Measurements from ENCODE around the gene FARP2.

FARP2 gene

GRCh38 chr2:241349941-241350340 is 6.1 kb upstream of the FARP2 start:
- Histone ChIP-seq H3K4me2 (ENCODE audit: low read length) (no peak overlapping the region), H3K27ac (ENCODE audit: low read length) (no peak overlapping the region), H4K20me1 (ENCODE audit: insufficient read depth, low read length) (no peaks in the 10 kb centered on the region), H3K9ac (ENCODE audit: low read length) (no peak overlapping the region), H3K27me3 (ENCODE audit: low read depth, low read length) (no peaks in the 10 kb centered on the region), H3K36me3 (replicated peaks; ENCODE audit: low read depth, low read length) (peaks cover 31% of the 10 kb centered on the region), H3K79me2 (ENCODE audit: low read length) (no peaks in the 10 kb centered on the region), H3K4me1 (ENCODE audit: low read length) (no peaks in the 10 kb centered on the region), H3K9me3 (ENCODE audit: insufficient read depth, low read length) (no peaks in the 10 kb centered on the region), H2AFZ (ENCODE audit: low read depth, low read length) (no peak overlapping the region), H3K4me3 (ENCODE audit: low read length) (no peak overlapping the region)
- TF ChIP-seq CTCF (IDR thresholded peaks at IDR 0.05; ENCODE audit: low read depth, low read length) (no peak), EZH2phosphoT487 (IDR thresholded peaks at IDR 0.05; ENCODE audit: low read depth) (no peak)

- Histone ChIP-seq H3K27ac (ENCODE audit: low read length) (no peak overlapping the region), H4K20me1 (ENCODE audit: insufficient read depth, low read length) (no peaks in the 10 kb centered on the region), H3K27me3 (ENCODE audit: low read depth, low read length) (no peaks in the 10 kb centered on the region), H3K36me3 (replicated peaks; ENCODE audit: low read depth, low read length) (peaks cover 26% of the 10 kb centered on the region), H3K4me2 (ENCODE audit: low read length) (no peak overlapping the region), H2AFZ (ENCODE audit: low read depth, low read length) (no peak overlapping the region), H3K9ac (ENCODE audit: low read length) (no peak overlapping the region), H3K79me2 (ENCODE audit: low read length) (no peaks in the 10 kb centered on the region), H3K4me3 (ENCODE audit: low read length) (no peak overlapping the region), H3K9me3 (ENCODE audit: insufficient read depth, low read length) (no peaks in the 10 kb centered on the region), H3K4me1 (ENCODE audit: low read length) (peaks cover 2% of the 10 kb centered on the region; the same call in 1 of the 2 replicates)
- TF ChIP-seq CTCF (IDR thresholded peaks at IDR 0.05; ENCODE audit: low read depth, low read length), result no peak
- no peak for TF ChIP-seq EZH2phosphoT487 (IDR thresholded peaks at IDR 0.05; ENCODE audit: low read depth)
Measured at GRCh38 chr2:241350530-241350877, 5.6 kb upstream of the FARP2 start.

DNA sequence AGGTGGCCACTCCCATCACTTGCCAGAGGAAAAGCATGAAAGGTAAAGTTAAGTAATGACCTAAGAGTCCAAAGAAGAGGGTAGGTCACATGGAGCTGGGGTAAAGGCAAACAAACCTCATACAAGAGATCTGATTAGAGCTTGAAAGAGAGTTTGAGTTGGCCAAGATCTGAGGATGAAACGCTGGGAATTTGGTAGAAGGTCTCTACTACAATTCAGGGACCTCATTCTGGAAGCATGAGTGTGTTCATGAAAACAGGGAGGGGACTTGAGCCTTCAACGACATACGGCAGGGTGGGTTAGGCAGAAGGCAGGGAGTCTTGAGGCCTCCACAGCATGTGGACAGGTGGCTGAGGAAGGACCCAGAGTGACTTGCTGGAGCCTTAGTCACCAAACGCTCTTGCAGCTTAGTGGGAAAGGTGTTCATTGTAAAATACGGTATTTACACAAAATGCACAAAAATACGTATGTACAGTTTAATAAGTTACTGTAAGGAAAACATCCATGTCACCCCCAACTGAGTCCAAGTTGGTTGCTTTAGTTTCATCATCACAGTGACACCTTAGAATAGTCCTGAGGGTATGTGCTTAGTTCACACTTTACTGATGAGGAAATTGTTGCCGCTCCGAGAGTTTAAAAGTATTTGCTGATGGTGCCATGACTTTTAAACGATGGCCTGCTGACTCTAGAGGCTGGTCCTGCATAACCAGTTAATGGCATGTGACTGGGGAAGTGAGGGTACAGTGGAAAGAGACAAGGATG is 5.0 kb upstream of the FARP2 start:
- no peak overlapping the region for H3K27ac ChIP-seq (ENCODE audit: low read length)
- H3K9me3 ChIP-seq (ENCODE audit: insufficient read depth, low read length), result no peaks in the 10 kb centered on the region
- no peaks in the 10 kb centered on the region for H3K27me3 ChIP-seq (ENCODE audit: low read depth, low read length)
- H3K4me3 ChIP-seq (ENCODE audit: low read length), result no peak overlapping the region
- no peaks in the 10 kb centered on the region for H3K79me2 ChIP-seq (ENCODE audit: low read length)
- no peak overlapping the region for H3K9ac ChIP-seq (ENCODE audit: low read length)
- H3K36me3 ChIP-seq (replicated peaks; ENCODE audit: low read depth, low read length), result peaks cover 21% of the 10 kb centered on the region
- H3K4me1 ChIP-seq (ENCODE audit: low read length), result peaks cover 2% of the 10 kb centered on the region; the same call in 1 of the 2 replicates
- no peak overlapping the region for H3K4me2 ChIP-seq (ENCODE audit: low read length)
- no peaks in the 10 kb centered on the region for H4K20me1 ChIP-seq (ENCODE audit: insufficient read depth, low read length)
- TF ChIP-seq EZH2phosphoT487 (IDR thresholded peaks at IDR 0.05; ENCODE audit: low read depth) (no peak), CTCF (IDR thresholded peaks at IDR 0.05; ENCODE audit: low read depth, low read length) (no peak)
- H2AFZ ChIP-seq (ENCODE audit: low read depth, low read length), result no peak overlapping the region

DNA sequence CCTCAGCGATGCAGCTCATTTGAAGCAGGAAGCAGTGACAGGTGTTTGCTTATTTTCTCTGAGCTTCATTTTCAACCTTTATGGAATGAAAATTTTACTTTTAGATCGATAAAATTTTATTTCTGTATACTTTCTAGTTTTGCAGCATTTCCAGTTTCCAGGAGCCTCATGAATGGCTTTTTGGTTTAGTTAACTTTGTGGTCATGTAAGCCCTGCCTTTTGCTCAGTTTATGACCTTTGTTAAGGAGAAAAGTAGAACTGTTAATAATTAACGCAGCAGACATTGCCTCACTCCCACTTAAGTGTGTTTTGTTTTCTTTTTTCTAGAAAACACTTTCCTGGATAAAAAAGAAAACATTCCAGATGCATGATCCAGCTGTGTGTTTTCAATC is 4.4 kb upstream of the FARP2 start:
- H3K4me2 ChIP-seq (ENCODE audit: low read length), result no peak overlapping the region
- peaks cover 20% of the 10 kb centered on the region for H3K36me3 ChIP-seq (replicated peaks; ENCODE audit: low read depth, low read length)
- peaks cover 2% of the 10 kb centered on the region; the same call in 1 of the 2 replicates for H3K4me1 ChIP-seq (ENCODE audit: low read length)
- H2AFZ ChIP-seq (ENCODE audit: low read depth, low read length), result no peak overlapping the region
- no peaks in the 10 kb centered on the region for H3K9me3 ChIP-seq (ENCODE audit: insufficient read depth, low read length)
- H3K9ac ChIP-seq (ENCODE audit: low read length), result no peak overlapping the region
- H3K27me3 ChIP-seq (ENCODE audit: low read depth, low read length), result no peaks in the 10 kb centered on the region
- H3K4me3 ChIP-seq (ENCODE audit: low read length), result no peak overlapping the region
- TF ChIP-seq EZH2phosphoT487 (IDR thresholded peaks at IDR 0.05; ENCODE audit: low read depth) (no peak), CTCF (IDR thresholded peaks at IDR 0.05; ENCODE audit: low read depth, low read length) (no peak)
- H4K20me1 ChIP-seq (ENCODE audit: insufficient read depth, low read length), result no peaks in the 10 kb centered on the region
- H3K79me2 ChIP-seq (ENCODE audit: low read length), result peaks cover 5% of the 10 kb centered on the region
- no peak overlapping the region for H3K27ac ChIP-seq (ENCODE audit: low read length)
